HK-2 (cell line): ENCODE data around the gene MACROD1.

Source experiments
- DNase-seq: peaks from one replicate; pipeline ENCODE4 v3.0.0-alpha.2; 2018; ENCODE audit not compliant: unreplicated experiment

Gene MACROD1

DNA sequence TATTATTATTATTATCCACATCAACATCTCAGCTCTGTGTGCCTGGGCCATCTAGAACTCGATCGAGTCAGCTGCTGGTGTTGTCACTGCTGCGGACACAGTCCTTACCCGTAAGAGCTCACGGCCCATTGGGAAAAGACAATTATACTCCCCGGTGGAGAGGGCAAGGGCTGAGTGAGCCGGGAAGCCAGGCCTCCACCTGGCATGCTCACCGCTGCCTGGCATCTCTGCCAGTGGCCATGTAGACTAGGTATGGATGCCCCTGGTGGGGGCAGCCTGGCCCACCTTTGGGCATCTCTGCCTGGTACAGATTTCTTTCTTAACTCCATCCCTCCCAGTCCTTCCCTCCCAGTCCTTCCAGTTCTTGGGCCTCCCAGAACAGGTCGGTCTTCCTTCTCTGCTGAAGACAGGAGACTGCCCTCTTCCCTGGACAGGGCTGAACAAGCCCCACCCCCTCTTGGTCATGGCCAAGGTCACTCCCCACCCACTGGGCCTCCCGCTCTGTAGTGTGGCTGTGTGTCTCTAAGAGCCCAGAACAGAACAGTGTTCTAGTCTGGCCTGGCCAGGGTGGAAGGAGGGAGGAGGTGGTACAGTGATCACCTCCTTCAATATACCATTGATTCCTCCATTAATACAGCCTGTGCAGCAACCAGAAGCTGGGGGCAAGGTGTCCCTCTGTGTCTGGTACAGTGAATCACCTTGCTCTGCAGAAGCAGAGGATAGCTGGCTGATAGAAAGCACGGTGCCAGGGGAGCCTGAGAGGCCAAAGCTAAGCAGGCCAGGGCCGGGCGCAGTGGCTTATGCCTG is 72.5 kb downstream of the MACROD1 start:
- peak; percentile 29 for DNase-seq

DNA sequence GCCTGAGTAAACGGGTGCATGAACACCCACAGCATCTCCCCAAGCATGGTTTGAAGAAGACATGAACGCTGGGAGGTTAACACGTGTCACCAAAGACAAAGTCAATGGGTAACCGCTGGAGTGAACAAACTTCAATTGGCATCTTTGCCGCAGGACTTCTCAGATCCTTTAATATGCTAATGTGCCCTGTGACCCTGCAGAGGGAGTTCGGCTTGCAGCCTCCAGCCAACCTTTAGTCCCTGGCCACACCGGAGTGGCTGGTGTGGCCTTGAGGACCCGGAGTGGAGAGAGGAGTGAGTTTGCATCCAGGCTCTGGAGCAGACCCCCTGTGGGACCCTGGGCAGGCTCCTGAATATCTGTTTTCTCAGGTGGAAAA is 73.2 kb downstream of the MACROD1 start:
- no peak for DNase-seq

DNA sequence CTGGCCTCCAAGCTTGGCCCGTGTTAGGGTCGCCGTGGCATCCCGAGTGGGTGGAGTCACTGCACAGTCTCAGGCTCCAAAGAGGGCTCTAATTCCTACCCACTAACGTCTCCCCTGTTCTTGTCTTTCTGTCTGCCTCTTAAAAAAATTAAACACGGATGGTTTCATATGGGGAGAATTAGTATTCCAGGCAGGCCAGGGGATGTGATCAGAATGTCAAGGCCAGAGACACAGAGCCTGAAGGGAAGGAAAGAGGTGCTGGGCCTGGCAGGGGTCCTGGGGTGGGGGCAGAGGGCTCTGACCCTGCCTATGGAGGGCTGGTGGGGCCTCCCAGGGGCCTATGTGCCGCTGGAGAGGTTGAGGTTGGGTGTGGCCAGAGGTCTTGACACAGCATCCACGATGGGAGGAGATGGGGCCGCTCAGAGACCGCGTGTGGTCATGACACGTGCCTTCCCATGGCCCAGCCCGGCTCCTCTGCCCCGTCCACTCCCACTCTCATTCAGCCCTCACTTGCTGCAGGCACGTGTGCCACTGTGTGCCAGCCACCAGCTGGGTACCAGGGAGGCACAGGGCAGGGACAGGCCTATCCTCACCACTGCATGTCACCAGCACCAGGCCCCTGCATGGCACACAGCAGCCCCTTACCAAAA is 73.7 kb downstream of the MACROD1 start:
- DNase-seq = no peak

DNA sequence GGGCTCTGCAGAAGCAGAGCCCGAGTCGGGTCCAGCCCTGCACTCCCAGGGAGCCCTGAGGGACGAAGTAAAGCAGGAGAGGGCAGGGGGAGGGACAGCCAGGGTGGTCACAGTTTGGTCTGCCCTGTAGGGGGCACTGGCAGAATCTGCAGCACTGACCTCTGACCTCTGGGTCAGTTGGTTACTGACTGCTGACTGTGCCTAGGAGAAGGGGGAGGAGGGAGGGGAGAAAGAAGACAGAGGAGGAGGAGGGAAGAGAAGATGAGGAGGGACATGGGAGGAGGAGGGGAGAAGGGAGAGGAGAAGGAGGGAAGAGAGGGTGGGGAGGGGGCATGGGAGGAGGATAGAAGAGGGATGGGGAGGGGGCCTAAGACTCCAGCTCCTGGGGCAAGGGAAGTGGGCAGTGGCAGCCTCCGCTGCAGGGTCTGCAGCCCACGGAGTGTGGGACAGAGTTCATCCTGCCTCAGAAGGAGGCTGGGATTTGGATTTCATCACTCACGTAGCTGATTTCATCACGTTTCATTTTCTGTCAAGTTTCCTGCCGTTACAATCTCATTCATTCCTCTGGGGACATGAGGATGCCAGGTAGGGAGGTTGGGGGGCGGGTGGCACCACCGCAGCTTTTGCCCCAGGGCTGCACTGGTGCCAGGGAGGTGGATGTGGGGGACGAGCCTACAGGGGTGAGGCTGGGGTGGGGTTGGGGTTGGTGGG is 75.0 kb downstream of the MACROD1 start:
- DNase-seq = peak; percentile 15

DNA sequence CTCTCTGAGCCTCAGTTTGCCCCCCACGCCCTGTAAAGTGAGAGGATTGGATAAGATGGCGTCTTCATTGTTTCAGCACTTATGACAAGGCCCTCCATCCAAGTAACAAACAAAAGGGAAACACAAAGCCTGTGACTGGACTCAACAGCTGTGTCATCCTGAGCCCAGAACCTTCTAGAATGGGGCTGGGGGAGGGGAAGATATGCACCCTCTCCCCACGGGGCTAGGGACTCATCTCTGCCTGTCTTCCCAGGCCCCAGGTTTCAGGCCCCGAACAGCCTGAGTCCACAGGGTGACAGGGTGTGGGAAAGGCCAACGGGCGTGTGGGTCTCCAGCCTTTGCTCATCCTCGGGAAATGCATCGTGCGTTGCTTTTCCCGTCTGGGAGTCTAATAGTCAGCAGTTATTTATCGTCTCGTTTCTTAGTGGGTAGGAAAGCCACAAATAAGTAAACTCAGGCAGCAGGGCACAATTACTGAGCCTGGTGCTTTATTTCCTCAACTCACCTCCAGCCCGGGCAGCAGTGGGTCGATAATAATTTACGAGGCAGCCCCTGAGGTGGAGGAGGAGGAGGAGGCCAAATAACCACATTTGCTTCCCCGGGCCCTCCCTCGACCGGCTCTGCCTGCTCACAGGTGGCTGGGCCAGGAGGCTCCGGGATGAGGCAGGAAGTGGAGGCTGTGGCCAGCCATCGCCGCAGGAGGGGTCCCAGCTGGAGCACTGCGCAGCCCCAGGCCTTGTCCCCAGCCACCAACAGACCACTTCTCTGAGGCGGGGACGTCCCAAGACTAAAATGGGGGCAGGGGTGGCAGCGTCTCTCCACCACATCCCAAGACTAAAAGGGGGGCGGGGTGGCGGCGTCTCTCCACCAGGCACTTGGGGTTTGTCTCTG is 75.8 kb downstream of the MACROD1 start:
- peak; percentile 79 for DNase-seq

DNA sequence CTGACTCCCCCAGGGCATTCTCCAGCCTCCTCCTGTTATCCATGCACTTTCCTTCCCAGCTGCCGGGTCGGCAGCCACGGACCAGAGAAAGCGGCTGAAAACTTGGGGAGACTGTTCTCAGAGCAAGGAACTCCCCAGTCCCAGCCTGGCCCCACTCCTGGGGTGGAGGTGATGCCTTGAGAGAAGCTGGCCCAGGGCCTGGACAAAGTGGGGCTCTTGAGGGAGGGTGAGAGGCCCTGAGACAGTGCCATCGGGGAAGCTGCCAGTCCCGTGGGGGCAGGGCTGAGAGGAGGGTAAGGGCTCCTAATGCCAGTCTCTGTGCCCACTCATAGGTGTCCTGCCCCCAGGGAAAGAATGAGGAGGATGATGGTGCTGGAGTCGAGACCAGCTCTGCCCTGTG is 76.4 kb downstream of the MACROD1 start:
- DNase-seq = no peak

DNA sequence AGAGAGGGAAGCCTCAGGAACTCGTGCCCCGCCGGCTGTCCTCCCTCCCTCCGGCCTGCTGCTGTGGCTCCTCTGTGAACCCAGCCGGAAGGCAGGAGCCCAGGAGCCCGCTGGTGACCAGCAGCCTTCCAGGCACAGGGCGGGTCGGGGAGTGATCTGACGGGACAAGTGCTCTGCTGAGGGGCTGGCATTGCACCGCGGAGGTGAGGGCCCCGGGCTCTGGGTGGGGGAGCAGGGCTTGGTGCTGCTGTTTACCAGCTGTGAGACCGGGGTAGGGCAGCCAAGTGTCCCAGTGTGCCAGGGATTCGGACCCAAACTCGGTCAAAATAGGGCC is 76.9 kb downstream of the MACROD1 start:
- DNase-seq = no peak

DNA sequence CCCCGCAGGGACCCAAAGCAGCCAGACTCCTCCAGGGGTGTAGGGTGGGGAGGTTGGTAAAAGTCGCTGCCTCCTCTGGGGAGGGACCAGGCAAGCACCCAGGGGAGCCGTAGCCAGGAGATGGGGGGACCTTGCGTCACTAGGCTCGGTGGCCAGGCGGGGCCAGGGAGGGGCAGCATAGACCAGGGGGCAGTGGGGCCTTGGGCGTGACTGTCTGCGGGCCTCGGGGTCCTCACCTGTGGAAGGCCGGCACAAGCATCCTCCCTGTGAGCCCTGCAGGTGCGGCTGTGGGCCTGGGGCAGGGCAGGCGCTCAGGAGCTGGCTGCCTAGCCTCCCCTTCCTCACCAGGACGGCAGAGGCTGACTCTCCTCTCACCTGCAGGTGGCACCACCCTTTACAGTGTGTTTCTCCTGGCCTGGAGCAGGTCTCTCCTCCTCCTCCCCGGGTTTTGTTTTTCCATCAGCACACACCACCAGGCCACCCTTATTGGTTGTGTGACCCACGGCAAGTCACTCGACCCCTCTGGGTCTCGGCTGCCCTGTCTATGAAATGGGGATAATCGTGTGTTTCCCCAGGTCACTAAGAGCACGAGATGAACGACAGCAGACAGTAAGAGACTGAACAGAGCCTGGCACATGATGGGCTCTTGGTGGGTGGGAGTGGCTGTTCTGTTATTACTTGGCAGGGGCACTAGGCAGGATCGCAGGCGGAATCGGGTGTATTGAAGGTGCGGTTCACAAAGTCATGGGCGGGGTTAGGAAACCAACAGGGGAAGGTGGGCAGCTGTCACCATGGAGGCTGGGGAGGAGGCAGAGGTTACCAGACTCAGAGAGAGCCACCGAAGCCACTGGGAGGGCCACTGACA is 77.5 kb downstream of the MACROD1 start:
- no peak for DNase-seq

DNA sequence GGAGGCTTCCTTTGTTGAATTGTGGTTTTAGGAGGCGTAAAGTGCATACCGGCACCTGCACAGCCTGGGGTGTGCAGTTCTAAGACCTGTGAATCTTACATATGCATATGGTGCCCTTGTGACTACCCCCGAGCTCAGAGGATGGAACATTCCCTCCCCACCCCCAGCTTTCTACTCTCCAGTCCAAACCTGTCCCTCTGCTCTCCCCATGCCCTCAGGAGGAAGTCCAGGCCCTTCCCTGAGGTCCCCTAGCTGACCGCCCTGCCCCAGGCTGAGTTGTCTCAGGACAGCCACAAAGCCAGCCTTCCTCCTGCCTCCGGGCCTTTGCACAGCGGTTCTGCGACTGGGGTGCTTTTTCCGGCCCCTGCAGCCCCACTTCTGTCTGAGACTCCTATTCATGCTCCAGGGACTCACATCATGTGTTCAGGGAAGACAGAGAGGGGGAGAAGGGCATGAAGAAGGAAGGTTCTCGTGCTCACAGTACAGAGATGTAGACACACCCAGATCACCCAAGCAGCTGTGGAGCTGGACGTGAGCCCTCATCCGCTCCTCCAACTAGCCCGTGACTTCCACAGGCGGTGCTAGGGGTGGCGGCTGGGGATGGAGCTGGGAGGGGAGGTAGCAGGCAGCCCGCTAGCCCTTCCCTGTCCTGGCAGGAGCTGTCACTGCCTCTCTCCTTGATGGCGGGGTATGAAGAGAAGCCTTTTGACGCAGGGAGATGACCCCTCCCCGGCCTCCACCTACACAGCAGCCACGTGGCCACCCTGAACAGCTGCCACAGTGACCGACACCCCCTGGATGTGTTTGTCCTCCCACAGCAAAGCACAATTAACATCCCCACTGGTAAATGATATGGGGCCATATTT is 79.4 kb downstream of the MACROD1 start:
- peak; percentile 13 for DNase-seq

DNA sequence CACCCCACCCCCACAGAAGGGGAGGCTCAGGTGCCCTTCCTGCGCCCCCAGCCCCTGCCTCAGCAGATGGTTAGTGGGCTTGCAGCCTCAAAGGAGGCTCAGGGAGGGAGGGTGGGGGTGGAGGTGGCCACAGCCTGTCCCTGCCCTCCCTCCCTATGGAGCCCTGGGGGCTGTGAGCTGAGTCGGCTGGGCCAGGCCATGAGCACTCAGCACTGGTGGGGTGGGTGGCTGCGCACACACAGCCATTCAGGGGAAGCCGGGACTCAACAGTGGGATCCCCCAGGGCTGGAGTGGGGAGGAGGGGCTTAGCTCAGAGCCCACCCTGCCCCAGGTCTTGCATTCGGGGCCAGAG is 80.0 kb downstream of the MACROD1 start:
- DNase-seq = no peak

DNA sequence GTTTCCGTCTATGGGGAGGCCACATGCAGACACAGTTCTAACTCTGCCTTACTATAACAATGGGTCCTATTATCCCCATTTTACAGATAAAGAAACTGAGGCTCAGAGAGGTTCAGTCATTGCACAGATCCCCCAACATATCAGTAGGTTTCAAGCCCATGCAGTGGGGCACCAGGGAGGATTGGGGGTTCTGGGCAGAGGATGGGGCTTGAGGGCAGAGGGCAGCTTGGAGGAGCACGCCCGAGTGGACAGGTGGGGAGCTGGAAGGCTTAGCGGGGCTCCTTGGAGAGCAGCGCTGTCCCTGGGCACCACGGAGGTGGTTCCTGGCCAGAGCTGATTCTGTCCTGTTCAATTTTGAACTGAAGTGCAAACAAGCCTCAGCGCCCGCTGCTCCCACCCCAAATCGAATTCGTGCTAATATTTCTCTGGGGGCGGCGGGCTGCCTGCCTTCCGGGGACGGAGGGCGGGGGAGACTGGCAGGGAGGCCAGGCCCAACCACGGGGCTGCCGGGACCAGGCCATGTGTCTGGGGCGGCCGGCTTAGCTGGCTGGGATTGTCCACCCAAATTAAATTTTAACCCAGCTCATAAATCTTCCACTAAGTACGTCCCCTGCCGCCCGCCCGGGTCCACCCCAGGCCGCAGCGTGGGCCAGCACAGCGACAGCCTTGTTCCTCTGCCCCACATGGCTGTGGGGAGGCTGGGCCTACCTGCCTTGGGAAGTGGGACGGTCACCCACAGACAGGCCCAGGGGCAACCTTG is 80.8 kb downstream of the MACROD1 start:
- DNase-seq = peak; percentile 72

DNA sequence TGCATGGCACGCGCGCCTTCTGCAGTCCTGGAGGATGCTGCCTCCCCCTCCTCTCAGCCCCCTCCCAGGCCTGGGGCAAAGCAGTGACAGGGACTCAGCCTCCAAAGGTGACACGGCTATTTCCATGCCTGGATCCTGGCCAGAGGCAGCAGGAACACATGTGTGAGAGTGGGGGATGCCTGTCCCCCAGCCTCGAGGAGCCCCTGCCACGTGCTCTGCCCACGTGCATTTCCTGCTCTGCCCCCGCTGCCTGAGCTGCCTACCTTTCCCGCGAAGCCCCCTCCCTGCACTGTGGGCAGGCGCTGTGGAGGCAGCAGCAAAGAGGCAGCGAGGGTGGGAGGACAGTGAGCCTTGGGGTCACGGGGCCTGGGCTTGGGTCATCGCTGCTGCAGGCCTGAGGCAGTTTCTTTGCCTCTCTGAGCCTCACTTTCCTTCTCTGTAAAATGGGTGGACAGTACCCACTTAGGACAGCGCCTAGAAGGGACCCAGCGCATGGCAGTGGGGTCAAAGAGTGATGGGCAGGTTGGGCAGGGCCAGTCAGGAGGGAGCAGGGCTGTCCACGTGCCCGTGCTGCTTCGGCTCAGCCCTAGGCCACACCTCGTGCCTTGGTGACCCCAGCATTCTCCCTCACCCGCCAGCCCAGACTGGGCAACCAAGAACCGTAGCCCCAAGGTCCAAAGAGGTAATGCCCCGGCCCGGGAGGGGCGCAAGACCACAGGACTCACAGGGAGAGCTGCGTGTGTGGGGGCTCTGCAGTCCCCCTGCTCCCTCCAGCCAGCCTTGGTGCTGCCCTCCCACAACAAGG is 81.6 kb downstream of the MACROD1 start:
- no peak for DNase-seq

DNA sequence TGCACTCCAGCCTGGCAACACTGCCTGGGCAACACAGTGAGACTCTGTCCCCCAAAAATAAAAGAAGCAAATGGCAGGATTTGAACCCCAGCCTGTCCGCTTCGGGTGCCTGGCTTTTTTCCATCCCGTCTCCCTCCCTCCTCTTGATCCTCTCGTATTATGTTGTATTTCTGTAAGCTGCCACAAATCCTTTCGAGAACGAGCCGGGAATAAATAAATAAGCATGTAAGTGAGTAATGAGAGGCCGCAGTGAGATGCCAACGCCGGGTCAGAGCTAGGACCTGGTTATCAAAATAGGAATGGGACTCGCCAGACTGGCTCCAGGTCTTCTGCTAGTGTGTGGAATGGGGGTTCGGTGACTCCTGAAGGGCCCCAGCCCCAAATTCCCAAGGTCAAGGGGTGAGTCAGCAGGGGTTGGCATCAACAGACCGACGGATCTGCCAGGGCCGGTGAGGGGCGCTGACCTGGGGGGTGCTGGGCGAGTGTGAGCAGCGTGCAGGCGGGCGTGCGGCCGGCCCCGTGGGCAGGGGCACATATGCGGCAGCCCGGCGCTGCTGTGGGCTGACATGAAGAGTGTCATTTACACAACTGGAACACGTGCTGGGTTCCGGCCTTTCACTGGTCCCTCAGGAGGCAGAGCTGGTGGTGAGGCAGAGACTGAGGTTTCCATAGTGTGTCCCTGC is 82.4 kb downstream of the MACROD1 start:
- no peak for DNase-seq

DNA sequence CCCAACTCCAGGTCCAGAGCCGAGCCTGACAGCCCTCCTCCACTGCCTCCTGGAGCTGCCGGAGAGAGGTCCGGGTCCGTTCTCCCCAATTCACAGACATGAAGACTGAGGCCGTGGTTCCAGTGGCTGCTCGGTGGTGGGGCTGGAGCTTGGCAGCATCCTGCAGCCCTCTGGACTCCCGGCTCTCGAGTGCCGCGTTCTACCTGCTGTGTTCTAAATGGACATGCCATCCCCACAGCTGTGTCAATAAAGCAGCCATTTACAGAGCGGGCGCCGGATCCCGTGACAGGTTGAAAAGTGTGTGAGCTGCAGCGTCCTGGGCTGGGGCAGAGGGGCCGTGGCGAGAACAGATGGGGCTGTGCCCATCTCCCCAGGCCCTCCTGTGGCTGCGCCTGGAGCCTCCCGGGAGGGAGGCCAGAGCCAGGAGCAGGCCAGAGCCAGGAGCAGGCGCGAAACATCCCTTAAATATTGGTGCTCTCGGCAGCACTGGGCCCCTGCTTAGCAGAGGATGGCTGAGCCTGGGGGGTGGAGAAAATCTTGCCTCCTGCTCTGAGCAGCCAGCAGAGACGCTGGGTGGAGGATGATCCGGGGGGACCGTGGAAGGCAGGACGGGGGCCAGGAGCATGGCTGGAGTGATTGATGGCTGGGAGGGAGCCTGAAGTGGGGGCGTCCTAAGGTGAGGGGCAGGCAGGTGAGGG is 84.0 kb downstream of the MACROD1 start:
- no peak for DNase-seq

DNA sequence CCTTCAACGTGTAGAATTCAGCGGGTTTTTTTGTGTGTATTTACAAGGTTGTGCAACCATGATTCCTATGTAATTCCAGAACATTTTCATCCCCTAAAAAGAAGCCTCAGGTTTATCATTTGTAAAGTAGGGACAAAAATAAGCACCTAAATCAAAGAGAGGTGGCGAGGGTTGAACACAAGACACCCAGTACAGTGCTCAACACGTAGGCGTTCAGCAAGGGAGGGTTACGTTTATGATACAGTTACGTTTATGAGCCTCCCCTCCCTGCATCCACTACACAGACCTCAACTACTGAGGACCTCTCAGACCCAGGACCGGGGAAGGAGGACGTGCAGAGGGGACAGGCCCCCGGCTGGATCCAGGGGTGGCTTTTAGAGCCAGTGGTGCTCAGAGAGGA is 85.5 kb downstream of the MACROD1 start:
- no peak for DNase-seq

DNA sequence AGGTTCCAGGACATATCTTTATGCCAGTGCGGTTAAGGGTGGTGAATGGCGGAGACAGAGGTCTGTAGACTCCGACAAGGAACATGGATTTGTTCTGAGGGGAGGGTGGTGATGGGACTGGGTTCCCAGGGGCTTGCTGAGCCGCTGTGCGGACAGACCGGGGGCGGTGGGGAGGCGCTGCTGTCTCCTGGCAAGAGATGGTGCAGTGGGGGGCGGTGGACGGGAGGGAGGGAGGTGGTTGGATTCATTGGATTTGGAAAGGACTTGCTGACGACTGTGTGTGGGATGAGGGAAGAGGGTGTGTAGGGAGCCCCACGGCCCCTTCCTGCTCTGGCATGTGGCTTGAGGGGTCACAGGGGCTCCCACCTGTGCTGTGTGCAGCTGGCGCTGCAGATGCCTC is 87.0 kb downstream of the MACROD1 start:
- DNase-seq = no peak

DNA sequence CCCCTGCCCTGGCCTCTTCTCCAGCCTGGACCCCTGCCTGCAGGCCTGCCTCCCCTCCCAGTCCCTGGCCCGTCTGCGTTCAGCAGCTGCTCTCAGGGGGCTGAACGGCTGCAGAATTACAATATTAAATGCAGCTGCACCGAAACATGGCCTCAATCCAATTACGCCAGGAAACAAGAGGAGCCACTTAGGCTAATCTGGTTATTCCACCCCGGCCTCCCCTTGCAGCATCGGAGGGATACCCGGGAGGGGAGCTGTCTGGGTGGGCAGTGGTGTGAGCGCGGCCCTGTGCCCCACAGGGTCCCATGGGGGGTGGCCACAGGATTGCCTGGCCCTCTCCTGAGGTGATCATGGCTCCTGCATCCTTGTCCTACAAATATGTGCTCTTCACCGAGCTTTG is 87.6 kb downstream of the MACROD1 start:
- DNase-seq = no peak
